ENCODE measurements around the gene KRT74.
A peak's percentile ranks its signal among the peaks of the same experiment; 100 is the strongest.

The KRT74 gene

GRCh38 chr12:52570511-52570910, 3.1 kb downstream of the KRT74 start:
- H3K4me3 ChIP-seq (ENCODE audit: control insufficient read depth, low read depth, low read length) = no peak overlapping the region
- DNase-seq (ENCODE audit: low read depth) = no peak
- TF ChIP-seq, protein P1, sequence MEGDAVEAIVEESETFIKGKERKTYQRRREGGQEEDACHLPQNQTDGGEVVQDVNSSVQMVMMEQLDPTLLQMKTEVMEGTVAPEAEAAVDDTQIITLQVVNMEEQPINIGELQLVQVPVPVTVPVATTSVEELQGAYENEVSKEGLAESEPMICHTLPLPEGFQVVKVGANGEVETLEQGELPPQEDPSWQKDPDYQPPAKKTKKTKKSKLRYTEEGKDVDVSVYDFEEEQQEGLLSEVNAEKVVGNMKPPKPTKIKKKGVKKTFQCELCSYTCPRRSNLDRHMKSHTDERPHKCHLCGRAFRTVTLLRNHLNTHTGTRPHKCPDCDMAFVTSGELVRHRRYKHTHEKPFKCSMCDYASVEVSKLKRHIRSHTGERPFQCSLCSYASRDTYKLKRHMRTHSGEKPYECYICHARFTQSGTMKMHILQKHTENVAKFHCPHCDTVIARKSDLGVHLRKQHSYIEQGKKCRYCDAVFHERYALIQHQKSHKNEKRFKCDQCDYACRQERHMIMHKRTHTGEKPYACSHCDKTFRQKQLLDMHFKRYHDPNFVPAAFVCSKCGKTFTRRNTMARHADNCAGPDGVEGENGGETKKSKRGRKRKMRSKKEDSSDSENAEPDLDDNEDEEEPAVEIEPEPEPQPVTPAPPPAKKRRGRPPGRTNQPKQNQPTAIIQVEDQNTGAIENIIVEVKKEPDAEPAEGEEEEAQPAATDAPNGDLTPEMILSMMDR (IDR thresholded peaks at IDR 0.05; ENCODE audit: control insufficient read depth, insufficient read depth, low read depth, low read length, missing control alignments) = no peak

DNA sequence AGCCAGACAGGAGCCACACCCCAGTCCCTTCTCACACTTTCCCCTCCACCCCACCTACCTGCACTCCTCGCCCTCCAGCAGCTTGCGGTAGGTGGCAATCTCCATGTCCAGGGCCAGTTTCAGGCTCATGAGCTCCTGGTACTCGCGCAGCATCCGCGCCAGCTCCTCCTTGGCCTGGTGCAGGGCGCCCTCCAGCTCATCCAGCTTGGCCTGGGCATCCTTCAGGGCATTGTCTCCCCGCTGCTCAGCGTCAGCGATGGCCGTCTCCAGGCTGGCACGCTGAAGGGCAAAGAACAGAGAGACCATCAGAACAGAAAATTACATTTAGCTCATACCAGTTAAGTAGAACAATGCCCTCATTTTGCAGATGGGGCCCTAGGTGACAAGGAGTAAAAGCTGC, 5.5 kb downstream of the KRT74 start:
- no peak overlapping the region for H3K4me3 ChIP-seq (ENCODE audit: control insufficient read depth, low read depth, low read length)
- TF ChIP-seq, protein P1 (IDR thresholded peaks at IDR 0.05; ENCODE audit: control insufficient read depth, insufficient read depth, low read depth, low read length, missing control alignments) = no peak
- DNase-seq (ENCODE audit: low read depth) = no peak

DNA sequence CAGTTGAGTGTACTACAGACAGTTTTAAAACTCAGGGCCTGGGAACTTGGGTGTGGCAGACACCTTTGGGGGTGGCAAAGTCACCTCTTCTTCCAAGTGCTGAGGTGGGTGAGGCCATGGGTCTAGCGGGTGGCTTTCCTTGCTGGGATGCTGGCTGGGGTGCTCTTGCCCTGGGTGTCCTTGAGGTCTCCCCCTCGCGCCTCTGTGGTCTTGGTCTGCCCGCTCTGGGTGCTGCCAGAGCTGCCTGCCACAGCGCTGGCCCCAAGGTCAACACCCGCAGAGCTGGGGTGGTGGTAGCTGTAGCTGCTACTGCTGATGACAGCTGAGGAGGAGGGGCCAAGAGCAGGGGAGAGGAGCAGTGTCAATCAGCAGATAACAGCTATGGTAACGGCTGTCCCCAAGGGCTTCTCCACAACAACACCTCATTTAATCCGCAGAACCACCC, 6.8 kb downstream of the KRT74 start:
- TF ChIP-seq, protein P1 (IDR thresholded peaks at IDR 0.05; ENCODE audit: control insufficient read depth, insufficient read depth, low read depth, low read length, missing control alignments) = no peak
- H3K4me3 ChIP-seq (ENCODE audit: control insufficient read depth, low read depth, low read length) = no peak overlapping the region
- no peak for DNase-seq (ENCODE audit: low read depth)

- no peak for DNase-seq (ENCODE audit: low read depth)
- no peak overlapping the region for H3K4me3 ChIP-seq (ENCODE audit: control insufficient read depth, low read depth, low read length)
- TF ChIP-seq, protein P1 (IDR thresholded peaks at IDR 0.05; ENCODE audit: control insufficient read depth, insufficient read depth, low read depth, low read length, missing control alignments) = no peak
Observed at GRCh38 chr12:52564582-52564981, 9.1 kb downstream of the KRT74 start.

DNA sequence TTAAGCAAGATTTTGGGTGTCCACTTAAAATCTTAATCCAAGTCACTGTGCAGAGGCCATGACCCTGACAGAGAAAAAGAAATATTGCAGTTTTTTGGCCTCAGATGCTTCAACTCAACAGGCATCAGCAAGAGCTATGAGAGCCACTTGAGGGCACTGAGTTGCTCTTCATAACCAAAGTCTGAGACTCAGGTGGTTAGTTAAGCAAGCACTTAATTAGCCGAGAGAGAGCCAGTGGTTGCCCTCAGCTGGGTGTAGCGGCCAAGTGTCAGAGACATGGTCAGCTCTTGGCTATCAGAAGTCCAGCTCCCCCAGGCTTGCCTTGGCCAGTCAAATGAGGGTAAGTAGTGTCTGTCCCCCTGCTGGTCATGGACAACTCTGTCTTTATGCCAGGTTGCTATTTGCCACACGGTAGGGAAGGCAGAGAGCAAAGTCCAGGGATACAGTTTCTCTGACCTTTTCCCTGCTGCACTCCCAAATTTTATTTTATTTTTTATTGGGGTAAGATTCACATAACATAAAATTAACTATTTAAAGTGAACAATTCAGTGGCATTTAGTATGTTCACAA, 11.7 kb downstream of the KRT74 start:
- DNase-seq (ENCODE audit: low read depth) = no peak
- TF ChIP-seq, protein P1 (IDR thresholded peaks at IDR 0.05; ENCODE audit: control insufficient read depth, insufficient read depth, low read depth, low read length, missing control alignments) = peak; percentile 14
- H3K4me3 ChIP-seq (ENCODE audit: control insufficient read depth, low read depth, low read length) = no peak overlapping the region

DNA sequence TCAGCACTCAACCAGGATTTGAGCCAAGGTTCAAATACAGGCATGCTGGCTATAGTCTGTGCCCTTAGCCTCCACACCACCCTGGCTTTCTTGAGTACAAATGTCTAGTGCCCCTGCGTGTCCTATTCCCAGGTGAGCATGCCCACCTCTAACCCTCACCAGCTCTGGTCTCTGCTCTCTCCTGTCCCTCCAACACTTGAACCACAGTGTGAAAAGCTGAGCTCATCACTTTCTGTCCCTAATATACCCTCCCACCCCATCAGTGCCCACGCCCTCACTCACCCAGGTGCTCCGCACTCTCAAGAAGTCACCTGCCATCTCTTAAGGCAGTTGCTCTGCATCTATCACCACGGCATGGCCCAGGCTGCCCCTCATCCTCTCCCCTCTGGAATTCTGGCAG, 13.7 kb downstream of the KRT74 start:
- TF ChIP-seq, protein P1 (IDR thresholded peaks at IDR 0.05; ENCODE audit: control insufficient read depth, insufficient read depth, low read depth, low read length, missing control alignments) = no peak
- H3K4me3 ChIP-seq (ENCODE audit: control insufficient read depth, low read depth, low read length) = no peak overlapping the region
- DNase-seq (ENCODE audit: low read depth) = no peak
